GM12891 (cell line): ENCODE results near the gene ZNF593. TPM values are rescaled to one million over a fixed set of nuclear protein-coding genes. Genes with fewer than 3 reads are reported as not detected.

Experiments
- DNase-seq: peaks from one replicate; pipeline ENCODE4 v3.0.0; 2011; ENCODE audit warnings: low spot score; ENCODE audit not compliant: insufficient read length
- FAIRE-seq: peaks from 2 replicates; lab custom pipeline; 2011; peaks lifted over from hg19 to GRCh38; lab: Jason Lieb, UNC
- PAX5 ChIP-seq: IDR thresholded peaks from 2 replicates; pipeline ENCODE4 v1.6.1; 2011; ENCODE audit warnings: low read length, moderate library complexity, mild to moderate bottlenecking; ENCODE audit not compliant: insufficient read depth, severe bottlenecking
- POLR2A ChIP-seq: IDR thresholded peaks from 2 replicates; pipeline ENCODE4 v1.6.1; 2011; ENCODE audit warnings: low read depth, low read length, control low read depth
- POLR2AphosphoS5 ChIP-seq: IDR thresholded peaks from 2 replicates; pipeline ENCODE4 v1.6.1; 2011; ENCODE audit warnings: low read depth, low read length, control low read depth
- POU2F2 ChIP-seq: IDR thresholded peaks from 2 replicates; pipeline ENCODE4 v1.6.1; 2011; ENCODE audit warnings: low read depth, mild to moderate bottlenecking, control low read depth, low read length, moderate library complexity
- SPI1 ChIP-seq: IDR thresholded peaks from 2 replicates; pipeline ENCODE4 v1.6.1; 2011; ENCODE audit warnings: low read depth, low read length, control low read depth
- TAF1 ChIP-seq: IDR thresholded peaks from 2 replicates; pipeline ENCODE4 v1.6.1; 2011; ENCODE audit warnings: low read depth, low read length, control low read depth
- polyA plus RNA-seq: library from polyadenylated mRNA; unstranded; fragments of >200 nt; gene quantifications from one replicate; pipeline ENCODE4 v1.2.1, GENCODE V29; 2012; ENCODE audit warnings: low read depth, missing spikeins, inconsistent platforms; ENCODE audit not compliant: missing spikeins

Gene ZNF593
- polyA plus RNA-seq = 48.3 TPM

- DNase-seq (peak; percentile 100), FAIRE-seq (peak; percentile 100)
- TF ChIP-seq POLR2A (peak; percentile 76), TAF1 (no peak), PAX5 (no peak), SPI1 (peak; percentile 9; the same call in 1 of the 2 replicates), POLR2AphosphoS5 (0 out of 2 replicates have a peak, but pooled peaks have one; percentile 61)
Observed at GRCh38 chr1:26169669-26170471, at the start of gene ZNF593. Gene ZNF593 (plus strand): TSS chr1:26169908. CDS start chr1:26169984, 76 bp downstream.

- no peak for DNase-seq
- no peak for FAIRE-seq
- no peak for TF ChIP-seq POLR2AphosphoS5
- no peak for TF ChIP-seq TAF1
- no peak for TF ChIP-seq PAX5
- TF ChIP-seq SPI1 = peak; percentile 51
- TF ChIP-seq POU2F2 = no peak
- TF ChIP-seq POLR2A = no peak
Observed at GRCh38 chr1:26121854-26122773, 47.6 kb upstream of the ZNF593 start.

GRCh38 chr1:26122988-26123973 is 46.4 kb upstream of the ZNF593 start:
- DNase-seq (no peak), FAIRE-seq (peak; percentile 61)
- TF ChIP-seq POLR2AphosphoS5 = no peak
- TF ChIP-seq SPI1 = no peak
- TF ChIP-seq PAX5 = no peak
- TF ChIP-seq POLR2A = no peak
- no peak for TF ChIP-seq TAF1
- no peak for TF ChIP-seq POU2F2

GRCh38 chr1:26124418-26125331 is 45.0 kb upstream of the ZNF593 start:
- FAIRE-seq (no peak), DNase-seq (no peak)
- no peak for TF ChIP-seq SPI1
- TF ChIP-seq TAF1 = no peak
- no peak for TF ChIP-seq POLR2AphosphoS5
- TF ChIP-seq POLR2A = no peak
- TF ChIP-seq POU2F2 = no peak
- no peak for TF ChIP-seq PAX5

- TF ChIP-seq POU2F2 (no peak), POLR2AphosphoS5 (no peak), POLR2A (no peak), TAF1 (no peak), PAX5 (no peak), SPI1 (no peak)
- FAIRE-seq (no peak), DNase-seq (no peak)
Observed at GRCh38 chr1:26125382-26125781, 44.3 kb upstream of the ZNF593 start.

- no peak for FAIRE-seq
- TF ChIP-seq POLR2AphosphoS5 (no peak), POU2F2 (no peak), PAX5 (no peak), POLR2A (no peak), SPI1 (no peak), TAF1 (no peak)
- DNase-seq = no peak
Observed at GRCh38 chr1:26125946-26126320, 43.8 kb upstream of the ZNF593 start.

- no peak for TF ChIP-seq SPI1
- TF ChIP-seq POLR2A = no peak
- TF ChIP-seq POU2F2 = no peak
- TF ChIP-seq TAF1 = no peak
- no peak for TF ChIP-seq POLR2AphosphoS5
- TF ChIP-seq PAX5 = no peak
- FAIRE-seq = peak; percentile 86
- DNase-seq = no peak
Observed at GRCh38 chr1:26126321-26127084, 43.2 kb upstream of the ZNF593 start.
